CD4-positive, alpha-beta T cell treated with Interleukin-12 subunit alpha and Interleukin-12 subunit beta, for 1 hour (primary cell): ENCODE measurements around the gene POLR1E.

ENCODE experiments used
- DNase-seq: peaks from one replicate; pipeline ENCODE4 v3.0.0-alpha.2; 2020

The POLR1E gene

GRCh38 chr9:37485389-37486255 lies at the start of gene POLR1E:
POLR1E (plus strand) TSS chr9:37485948; CDS start chr9:37486048, 100 bp downstream.
- peak; percentile 97 for DNase-seq

GRCh38 chr9:37436540-37436939 lies 49.2 kb upstream of the POLR1E start:
- no peak for DNase-seq

- DNase-seq: no peak
These were observed 48.7 kb upstream of the POLR1E start for GRCh38 chr9:37437010-37437409.

- no peak for DNase-seq
These were observed 48.1 kb upstream of the POLR1E start for GRCh38 chr9:37437621-37438020.

- DNase-seq: no peak
These were observed 47.4 kb upstream of the POLR1E start for GRCh38 chr9:37438359-37438758.

- DNase-seq: no peak
These were observed 43.9 kb upstream of the POLR1E start for GRCh38 chr9:37441776-37442370.

- no peak for DNase-seq
These were observed 43.2 kb upstream of the POLR1E start for GRCh38 chr9:37442556-37442955.

GRCh38 chr9:37443566-37443965 lies 42.2 kb upstream of the POLR1E start:
- no peak for DNase-seq

- DNase-seq: no peak
These were observed 40.9 kb upstream of the POLR1E start for GRCh38 chr9:37444890-37445289.

- DNase-seq: no peak
These were observed 39.9 kb upstream of the POLR1E start for GRCh38 chr9:37445832-37446231.

- no peak for DNase-seq
These were observed 39.3 kb upstream of the POLR1E start for GRCh38 chr9:37446401-37446800.

- no peak for DNase-seq
These were observed 38.6 kb upstream of the POLR1E start for GRCh38 chr9:37447111-37447510.

- no peak for DNase-seq
These were observed 35.7 kb upstream of the POLR1E start for GRCh38 chr9:37449862-37450632.

GRCh38 chr9:37451628-37452027 lies 34.1 kb upstream of the POLR1E start:
- DNase-seq: no peak

- no peak for DNase-seq
These were observed 33.1 kb upstream of the POLR1E start for GRCh38 chr9:37452611-37453010.

- no peak for DNase-seq
These were observed 31.9 kb upstream of the POLR1E start for GRCh38 chr9:37453827-37454226.

GRCh38 chr9:37454238-37454637 lies 31.5 kb upstream of the POLR1E start:
- no peak for DNase-seq

- DNase-seq: no peak
These were observed 29.7 kb upstream of the POLR1E start for GRCh38 chr9:37455884-37456647.

- no peak for DNase-seq
These were observed 28.9 kb upstream of the POLR1E start for GRCh38 chr9:37456817-37457216.

- DNase-seq: no peak
These were observed 21.7 kb upstream of the POLR1E start for GRCh38 chr9:37464006-37464405.

- DNase-seq: peak; percentile 77
These were observed 21.1 kb upstream of the POLR1E start for GRCh38 chr9:37464426-37465248.
